GM12873 (cell line): ENCODE measurements around the gene ANHX.

Source experiments
- CTCF ChIP-seq: IDR thresholded peaks from 2 replicates; pipeline ENCODE4 v1.5.1; 2012; ENCODE audit warnings: low read depth, mild to moderate bottlenecking, moderate library complexity, low read length, control low read depth; ENCODE audit not compliant: insufficient read depth; ENCODE audit errors: missing control alignments

ANHX gene

GRCh38 chr12:133235401-133236112 is at the start of gene ANHX:
Gene ANHX, minus strand, starts transcription at chr12:133235877. Its CDS starts 1,521 bp downstream, at chr12:133234356.
- TF ChIP-seq CTCF: no peak

DNA sequence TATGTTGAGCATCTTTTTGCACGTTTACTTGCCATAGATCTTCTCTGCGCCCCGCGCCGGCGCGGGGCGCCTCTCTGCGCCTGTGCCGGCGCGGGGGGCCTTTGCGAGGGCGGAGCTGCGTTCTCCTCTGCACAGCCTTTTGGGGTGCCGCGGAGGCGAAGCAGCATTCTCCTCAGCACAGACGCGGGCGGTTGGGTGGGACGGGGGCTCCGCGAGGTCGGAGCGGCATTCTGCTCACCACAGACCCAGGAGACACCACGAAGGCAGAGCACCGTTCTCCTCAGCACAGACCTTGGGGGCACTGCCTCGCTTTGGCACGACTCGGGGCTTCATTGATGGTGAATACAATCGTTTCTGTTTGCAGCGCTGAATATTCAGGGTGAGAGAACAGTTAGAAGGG is 28.5 kb upstream of the ANHX start:
- TF ChIP-seq CTCF: no peak

DNA sequence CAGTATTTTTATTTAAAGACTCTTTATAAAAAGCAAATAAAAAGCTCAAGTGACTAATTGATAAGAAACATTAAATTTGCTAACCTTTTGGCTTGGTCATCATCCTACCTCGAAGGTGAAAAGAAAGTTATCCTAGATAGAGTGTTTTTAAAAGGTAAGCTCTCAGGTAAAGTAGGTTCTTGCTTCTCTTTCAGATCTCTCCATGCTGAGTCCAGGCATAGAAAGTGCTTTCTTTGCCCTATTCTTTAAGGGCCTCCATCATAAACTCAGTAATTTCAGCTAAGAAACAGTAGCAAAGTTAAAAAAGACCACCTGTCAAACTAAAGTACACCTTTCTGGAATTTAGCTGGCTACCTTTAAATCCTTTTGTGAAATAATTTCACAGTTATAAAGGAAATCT is 20.6 kb upstream of the ANHX start:
- TF ChIP-seq CTCF: no peak

DNA sequence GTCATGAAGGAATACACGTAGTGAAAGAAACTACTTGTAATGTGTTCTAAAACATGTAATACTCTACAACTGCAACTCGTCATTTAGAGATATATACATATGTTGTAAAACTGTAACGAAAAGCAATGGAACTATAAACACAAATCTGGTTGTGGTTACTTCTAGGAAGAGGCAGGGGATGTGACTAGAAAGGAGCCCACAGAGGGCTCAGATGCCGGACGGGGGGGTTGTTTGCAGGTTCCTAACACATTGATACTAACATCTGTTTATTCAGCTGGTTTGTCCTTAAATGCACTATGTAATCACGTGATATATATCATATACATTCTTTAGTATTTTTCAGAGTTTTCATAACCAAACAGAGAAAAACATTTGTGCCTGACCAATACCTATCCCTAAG is 16.1 kb upstream of the ANHX start:
- TF ChIP-seq CTCF: no peak

- no peak for TF ChIP-seq CTCF
Observed at GRCh38 chr12:133236556-133236955, 879 bp upstream of the ANHX start.

DNA sequence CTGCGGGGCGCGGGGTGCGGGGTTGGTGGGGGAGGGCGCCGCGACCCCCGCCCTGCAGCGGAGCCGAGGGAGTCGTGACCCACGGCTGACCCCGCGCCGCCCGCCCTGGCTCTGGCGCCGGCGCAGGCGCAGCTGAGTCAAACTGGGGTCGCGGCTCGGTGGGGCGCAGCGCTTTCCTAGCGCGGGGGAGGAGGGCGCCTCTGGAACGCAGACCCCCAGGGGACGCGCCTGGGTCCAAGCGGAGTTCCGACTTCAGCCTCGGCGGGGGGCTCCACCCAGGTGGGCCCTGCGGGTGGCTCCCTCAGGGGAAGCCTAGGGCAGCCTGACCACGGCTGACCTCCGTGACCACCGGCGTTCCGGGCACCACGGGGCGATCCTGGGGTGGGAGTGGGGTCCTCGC is 467 bp upstream of the ANHX start:
- TF ChIP-seq CTCF: no peak

DNA sequence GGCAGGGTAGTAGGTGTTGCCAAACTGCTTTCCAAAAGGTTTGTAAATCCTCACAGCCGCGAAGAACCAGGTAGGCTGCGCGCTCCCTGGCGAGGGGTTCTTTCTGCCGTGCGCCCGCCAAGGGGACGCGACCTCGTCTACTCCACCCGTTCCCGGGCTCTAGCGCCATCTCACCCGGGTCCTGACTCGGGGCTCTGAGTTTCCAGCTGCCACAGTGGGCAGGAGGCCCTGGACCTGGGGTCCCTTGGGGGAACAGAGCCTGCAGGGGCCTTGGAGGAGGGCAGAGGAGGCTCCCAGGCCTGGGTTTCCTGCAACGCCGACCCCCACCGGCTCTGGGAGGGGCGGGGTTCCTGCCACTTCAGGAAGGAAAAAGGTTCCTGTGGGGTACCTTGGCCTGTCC is 706 bp downstream of the ANHX start:
- TF ChIP-seq CTCF: no peak
